A549 (cell line): ENCODE results near the gene CBFB.

Source experiments
- CEBPB ChIP-seq, 2 experiments: fragments of >200 bp in 1 of 2; sonication (Bioruptor Twin) in 1 of 2; formaldehyde crosslinking in 1 of 2; IDR thresholded peaks; 2 replicates each; pipeline ENCODE4 v1.6.1; 2012 to 2016
- JUNB ChIP-seq: fragments of >200 bp; sonication (Bioruptor Twin); formaldehyde crosslinking; IDR thresholded peaks from 2 replicates; pipeline ENCODE4 v1.6.1; 2016
- MAFK ChIP-seq: fragments of 450-650 bp; IDR thresholded peaks from 2 replicates; pipeline ENCODE4 v1.6.1; 2014; ENCODE audit not compliant: partially characterized antibody
- MAZ ChIP-seq: fragments of 150-350 bp; IDR thresholded peaks from 2 replicates; pipeline ENCODE4 v1.6.1; 2014; ENCODE audit warnings: antibody characterized with exemption, low read depth, low read length, borderline replicate concordance
- RAD21 ChIP-seq, 2 experiments: fragments of >200 bp in 1 of 2; sonication (Bioruptor Twin) in 1 of 2; formaldehyde crosslinking in 1 of 2; IDR thresholded peaks in 1 of 2; conservative IDR thresholded peaks in 1 of 2; 2 replicates in 1 of 2; 3 replicates in 1 of 2; pipeline ENCODE4 v1.6.1; 2012 to 2018; ENCODE audit warnings: inconsistent platforms in 1 of 2
- TFCP2L1 ChIP-seq: fragments of 250-450 bp; sonication (Bioruptor Pico); IDR thresholded peaks from 2 replicates; pipeline ENCODE4 v1.5.0; 2021; ENCODE audit warnings: mild to moderate bottlenecking
- TF ChIP-seq, protein P1 (sequence below): IDR thresholded peaks from 2 replicates; pipeline ENCODE4 v1.6.1; 2012
- TF ChIP-seq, protein P2 (sequence below): fragments of >200 bp; sonication (Bioruptor Twin); formaldehyde crosslinking; IDR thresholded peaks from 3 replicates; pipeline ENCODE4 v1.5.1; 2016
- TF ChIP-seq, protein P3 (sequence below): fragments of >200 bp; sonication (Bioruptor Twin); formaldehyde crosslinking; IDR thresholded peaks from 2 replicates; pipeline ENCODE4 v1.6.1; 2016
- TF ChIP-seq, protein P4 (sequence below): fragments of 450-650 bp; IDR thresholded peaks from 2 replicates; pipeline ENCODE4 v1.6.1; 2014; ENCODE audit warnings: antibody characterized with exemption

DNA sequence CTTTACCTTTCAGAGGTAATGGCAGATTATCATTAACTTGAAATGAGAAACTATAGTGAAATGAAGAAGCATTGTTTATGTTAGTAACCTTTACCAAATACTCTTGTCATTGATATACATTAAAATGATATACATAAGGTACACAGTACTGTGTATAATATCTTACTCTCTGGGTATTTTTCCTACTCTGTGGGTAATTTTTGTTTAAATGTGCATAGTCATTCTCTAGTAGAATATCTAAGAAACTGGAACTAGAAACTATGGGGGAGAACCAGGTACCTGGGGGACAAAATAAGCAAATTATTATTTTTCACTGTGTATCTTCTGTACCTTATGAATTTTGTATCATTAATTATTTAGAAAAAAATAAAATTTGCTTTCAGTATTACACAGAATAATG lies 60.2 kb downstream of the CBFB start:
- TF ChIP-seq, protein P1, sequence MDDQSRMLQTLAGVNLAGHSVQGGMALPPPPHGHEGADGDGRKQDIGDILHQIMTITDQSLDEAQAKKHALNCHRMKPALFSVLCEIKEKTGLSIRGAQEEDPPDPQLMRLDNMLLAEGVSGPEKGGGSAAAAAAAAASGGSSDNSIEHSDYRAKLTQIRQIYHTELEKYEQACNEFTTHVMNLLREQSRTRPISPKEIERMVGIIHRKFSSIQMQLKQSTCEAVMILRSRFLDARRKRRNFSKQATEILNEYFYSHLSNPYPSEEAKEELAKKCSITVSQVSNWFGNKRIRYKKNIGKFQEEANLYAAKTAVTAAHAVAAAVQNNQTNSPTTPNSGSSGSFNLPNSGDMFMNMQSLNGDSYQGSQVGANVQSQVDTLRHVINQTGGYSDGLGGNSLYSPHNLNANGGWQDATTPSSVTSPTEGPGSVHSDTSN = no peak
- TF ChIP-seq MAFK (no peak), JUNB (no peak), CEBPB (IDR thresholded peaks at IDR 0.05) (no peak), MAZ (no peak), RAD21 (conservative IDR thresholded peaks at IDR 0.05 in 1 of 2, IDR thresholded peaks at IDR 0.05 in 1 of 2) (no peak), TFCP2L1 (CRISPR knock-in tag) (no peak)
- TF ChIP-seq, protein P2, sequence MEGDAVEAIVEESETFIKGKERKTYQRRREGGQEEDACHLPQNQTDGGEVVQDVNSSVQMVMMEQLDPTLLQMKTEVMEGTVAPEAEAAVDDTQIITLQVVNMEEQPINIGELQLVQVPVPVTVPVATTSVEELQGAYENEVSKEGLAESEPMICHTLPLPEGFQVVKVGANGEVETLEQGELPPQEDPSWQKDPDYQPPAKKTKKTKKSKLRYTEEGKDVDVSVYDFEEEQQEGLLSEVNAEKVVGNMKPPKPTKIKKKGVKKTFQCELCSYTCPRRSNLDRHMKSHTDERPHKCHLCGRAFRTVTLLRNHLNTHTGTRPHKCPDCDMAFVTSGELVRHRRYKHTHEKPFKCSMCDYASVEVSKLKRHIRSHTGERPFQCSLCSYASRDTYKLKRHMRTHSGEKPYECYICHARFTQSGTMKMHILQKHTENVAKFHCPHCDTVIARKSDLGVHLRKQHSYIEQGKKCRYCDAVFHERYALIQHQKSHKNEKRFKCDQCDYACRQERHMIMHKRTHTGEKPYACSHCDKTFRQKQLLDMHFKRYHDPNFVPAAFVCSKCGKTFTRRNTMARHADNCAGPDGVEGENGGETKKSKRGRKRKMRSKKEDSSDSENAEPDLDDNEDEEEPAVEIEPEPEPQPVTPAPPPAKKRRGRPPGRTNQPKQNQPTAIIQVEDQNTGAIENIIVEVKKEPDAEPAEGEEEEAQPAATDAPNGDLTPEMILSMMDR = no peak
- TF ChIP-seq, protein P3, sequence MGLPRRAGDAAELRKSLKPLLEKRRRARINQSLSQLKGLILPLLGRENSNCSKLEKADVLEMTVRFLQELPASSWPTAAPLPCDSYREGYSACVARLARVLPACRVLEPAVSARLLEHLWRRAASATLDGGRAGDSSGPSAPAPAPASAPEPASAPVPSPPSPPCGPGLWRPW = no peak
- TF ChIP-seq, protein P4, sequence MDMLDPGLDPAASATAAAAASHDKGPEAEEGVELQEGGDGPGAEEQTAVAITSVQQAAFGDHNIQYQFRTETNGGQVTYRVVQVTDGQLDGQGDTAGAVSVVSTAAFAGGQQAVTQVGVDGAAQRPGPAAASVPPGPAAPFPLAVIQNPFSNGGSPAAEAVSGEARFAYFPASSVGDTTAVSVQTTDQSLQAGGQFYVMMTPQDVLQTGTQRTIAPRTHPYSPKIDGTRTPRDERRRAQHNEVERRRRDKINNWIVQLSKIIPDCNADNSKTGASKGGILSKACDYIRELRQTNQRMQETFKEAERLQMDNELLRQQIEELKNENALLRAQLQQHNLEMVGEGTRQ = no peak
